HG02571 (cell line): ENCODE data around the gene PRDM12.

Source experiments
- ATAC-seq: cut with Tn5 transposase; IDR thresholded peaks from one replicate; pipeline ENCODE4 v1.9.1; 2021; ENCODE audit warnings: mild to moderate bottlenecking, moderate library complexity; ENCODE audit not compliant: unreplicated experiment

The PRDM12 gene

DNA sequence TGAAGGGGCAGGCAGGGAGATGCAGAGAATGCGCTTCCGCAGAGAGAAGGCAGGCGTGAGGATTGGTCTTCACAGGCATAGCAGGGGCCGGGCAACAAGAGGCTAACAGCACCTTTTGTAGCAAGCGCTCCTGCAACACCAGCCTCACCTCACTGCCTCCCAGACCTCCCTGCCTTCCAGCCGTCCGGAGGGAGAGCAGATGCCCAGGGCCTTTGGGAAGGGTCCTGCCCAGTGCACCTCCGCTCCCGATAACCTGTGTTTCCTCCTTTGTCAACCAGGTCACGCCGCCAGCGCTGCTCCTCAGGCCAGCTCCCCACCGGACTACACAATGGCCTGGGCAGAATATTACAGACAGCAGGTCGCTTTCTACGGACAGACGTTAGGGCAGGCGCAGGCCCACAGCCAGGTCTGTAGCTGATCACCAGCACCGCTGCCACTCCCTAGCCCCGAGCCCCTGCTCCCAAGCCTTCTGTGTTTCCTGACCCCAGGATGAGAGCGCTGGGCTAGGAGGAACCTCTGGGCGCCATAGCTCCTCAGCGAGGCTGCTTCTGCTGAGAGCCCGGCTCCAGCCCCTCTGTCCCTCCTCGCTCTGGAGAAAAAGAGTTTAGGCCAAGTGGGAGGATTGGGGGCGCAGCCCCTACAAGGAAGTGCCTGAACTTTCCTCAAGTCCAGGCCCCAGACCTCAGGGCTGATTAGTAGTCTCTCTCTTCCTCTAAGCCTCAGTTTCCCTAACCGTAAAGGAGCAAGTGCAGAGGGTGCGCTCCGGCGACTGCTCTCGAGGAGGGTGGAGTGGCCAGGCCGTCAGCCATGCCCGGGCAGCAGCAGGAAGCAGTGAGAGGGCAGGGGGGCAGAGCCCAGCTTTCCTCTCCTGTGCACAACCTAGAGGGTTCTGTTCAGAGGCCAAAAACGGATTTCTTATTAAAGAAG lies 28.4 kb upstream of the PRDM12 start:
- no peak for ATAC-seq

DNA sequence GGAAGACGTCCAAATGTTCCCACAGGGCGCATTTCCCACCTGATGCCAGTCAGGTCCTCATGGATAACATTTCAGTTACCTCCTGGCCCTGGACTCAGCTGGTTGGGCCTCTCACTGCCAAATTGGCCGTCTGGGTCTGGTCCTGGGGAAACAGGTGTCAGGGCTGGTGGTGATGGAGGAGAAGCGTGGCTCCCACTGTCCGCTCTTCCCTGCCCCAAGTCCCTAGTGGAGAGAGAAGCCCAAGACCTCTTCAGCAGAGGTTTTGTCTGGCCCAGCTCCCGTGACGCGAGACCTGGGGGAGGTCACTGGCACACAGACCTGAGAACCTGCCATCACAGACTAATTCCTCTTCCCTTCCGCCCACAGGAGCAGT lies 27.8 kb upstream of the PRDM12 start:
- no peak for ATAC-seq

DNA sequence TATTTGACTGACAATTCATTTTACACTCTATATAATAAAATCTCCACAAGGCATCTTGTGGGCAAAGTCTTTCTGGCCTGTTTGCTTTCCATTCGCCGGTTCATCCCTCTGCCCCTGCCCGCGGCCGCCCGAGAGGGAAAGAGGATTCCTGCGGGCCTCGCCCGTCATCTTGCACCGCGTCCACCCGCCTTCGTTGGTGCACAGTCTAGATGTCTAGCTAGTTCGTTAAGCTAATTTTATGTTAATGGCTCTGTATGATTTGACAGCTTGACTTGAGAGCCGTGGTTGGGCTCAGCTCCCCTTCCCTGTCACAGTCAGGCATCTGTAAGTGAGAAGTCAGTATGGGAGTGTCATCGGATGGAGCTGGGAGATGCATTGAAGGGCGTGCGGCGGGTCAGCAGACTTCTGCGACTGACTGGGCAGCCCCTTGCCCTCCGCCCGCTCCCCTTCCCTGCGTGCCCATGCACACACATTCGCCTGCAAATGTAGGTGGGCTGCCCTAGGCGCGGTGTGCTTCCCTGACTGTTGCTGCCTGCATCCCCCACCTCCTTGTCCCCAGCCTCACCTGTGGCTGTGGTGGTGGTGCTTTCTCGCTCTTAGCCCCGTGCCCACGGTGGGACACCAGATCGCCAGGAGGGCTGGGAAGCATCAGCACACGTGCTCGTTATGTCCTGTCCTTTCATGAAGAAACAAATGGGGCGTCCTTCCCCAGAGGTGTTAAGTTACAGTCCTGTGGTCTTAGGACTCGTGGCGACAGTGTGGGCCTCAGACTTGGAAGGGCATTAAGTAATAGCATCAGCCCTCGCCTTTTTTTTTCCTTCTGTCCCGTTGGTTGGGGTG lies 25.9 kb upstream of the PRDM12 start:
- no peak for ATAC-seq

DNA sequence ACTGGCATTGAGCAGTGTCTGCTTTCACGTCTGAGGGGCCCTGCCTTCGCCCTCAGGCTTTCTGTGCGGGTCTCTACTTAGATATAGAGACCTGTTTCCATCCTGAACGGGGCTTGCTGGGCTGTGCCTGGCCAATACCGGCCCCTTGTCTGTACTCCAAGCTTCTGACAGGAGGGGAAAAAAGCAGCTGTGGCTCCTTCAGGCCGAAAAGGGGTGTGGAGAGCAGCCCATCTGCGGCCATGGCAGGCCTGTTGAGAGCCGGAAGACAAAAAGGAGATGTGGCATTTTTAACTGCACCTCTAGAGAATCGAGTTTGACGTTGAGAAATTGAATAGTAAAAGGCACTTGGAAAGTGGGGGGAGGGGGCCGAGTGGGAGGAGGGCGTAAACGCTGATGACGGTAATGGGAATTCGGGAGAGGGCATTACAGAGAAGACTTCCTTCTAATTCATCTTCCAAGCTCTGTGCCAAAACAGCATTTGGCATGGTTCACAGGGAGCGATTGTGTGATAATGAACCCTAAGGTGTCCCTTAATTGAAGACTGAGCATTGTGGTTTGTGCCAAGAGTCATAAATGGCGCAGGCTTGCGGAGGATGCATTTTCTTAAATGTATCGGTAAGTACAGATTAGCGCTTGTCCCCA lies 25.1 kb upstream of the PRDM12 start:
- ATAC-seq: no peak

GRCh38 chr9:130639866-130640555 lies 24.4 kb upstream of the PRDM12 start:
- ATAC-seq: no peak

DNA sequence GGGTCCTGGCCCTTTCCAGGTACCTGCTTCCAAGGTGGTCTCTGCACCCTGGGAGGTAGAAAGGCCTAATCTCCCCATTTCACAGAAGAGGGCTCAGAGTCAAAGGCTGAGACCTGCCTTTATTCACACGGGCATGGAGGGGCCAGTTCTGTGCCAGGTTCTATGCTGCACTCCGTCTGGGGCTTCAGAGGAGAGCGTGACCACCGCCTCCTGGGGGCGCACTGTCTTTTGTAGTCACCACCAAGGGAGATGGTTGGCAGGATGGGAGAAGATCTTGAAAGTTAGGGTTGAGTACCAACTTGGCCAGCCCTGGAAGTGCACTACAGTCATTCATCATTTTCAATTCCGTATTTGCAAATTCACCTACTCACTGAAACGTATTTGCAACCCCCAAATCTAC lies 23.7 kb upstream of the PRDM12 start:
- ATAC-seq: no peak

- no peak for ATAC-seq
Observed at GRCh38 chr9:130642926-130643325, 21.5 kb upstream of the PRDM12 start.

GRCh38 chr9:130651221-130651620 lies 13.2 kb upstream of the PRDM12 start:
- no peak for ATAC-seq

- no peak for ATAC-seq
Observed at GRCh38 chr9:130651752-130652151, 12.6 kb upstream of the PRDM12 start.

GRCh38 chr9:130654879-130655278 lies 9.5 kb upstream of the PRDM12 start:
- ATAC-seq: no peak

DNA sequence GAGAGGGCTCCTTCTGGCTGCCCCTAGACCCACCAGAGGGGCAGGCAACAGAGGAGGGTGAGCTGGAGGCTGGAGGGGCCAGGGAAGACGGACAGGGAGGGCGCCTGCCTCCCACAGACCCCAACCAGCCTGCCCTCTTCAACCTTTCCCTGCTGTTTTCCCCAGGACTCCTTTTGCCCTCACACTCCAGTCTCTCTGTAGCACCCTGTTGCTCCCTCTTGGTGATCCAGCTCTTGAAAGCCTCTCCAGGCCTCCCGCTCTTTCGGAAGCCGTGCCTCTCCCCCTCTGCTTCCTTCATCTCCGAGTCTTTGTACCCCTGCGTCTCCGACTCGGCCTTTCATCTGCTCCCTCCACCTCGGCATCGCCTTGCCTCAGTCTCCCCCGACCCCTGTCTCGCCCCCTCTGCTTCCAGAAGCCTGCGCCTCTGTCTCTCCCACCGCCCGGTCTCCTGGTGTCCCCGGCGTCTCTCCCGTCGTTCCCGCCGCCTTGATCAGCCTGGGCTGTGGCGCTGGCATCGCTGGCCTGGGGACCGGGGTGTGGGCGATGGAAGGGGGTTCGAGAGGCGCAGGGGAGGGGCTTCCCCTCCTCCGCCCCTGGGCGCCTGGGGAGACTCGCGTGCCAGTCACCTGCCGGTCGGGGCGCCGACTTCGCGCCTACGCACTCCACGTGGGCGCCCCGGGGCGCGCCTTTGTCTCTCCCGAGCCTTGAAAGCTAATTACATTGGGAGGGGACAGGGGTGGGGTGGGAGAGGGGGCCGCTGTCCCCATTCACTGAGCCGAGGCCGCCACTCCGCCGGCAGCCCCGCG lies 5.3 kb upstream of the PRDM12 start:
- no peak for ATAC-seq

GRCh38 chr9:130659699-130660248 lies 4.6 kb upstream of the PRDM12 start:
- no peak for ATAC-seq

DNA sequence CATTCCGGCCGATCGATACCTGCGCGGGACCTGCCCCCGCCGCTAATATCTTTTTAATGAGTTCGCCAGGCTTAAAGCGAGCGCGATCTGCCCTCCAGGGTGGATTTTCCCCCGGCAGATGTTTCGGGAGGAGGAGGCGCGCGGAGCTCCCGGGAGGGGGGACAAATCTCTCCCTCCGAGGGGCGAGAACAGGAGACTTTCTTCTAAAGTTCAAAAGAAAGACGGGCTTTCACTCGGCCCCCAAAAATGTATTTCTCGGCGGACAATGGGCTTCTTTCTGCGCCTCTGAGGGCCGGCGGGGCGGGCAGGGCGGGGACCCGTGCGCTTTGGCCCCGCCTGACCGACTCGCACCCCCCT lies 4.1 kb upstream of the PRDM12 start:
- ATAC-seq: no peak

DNA sequence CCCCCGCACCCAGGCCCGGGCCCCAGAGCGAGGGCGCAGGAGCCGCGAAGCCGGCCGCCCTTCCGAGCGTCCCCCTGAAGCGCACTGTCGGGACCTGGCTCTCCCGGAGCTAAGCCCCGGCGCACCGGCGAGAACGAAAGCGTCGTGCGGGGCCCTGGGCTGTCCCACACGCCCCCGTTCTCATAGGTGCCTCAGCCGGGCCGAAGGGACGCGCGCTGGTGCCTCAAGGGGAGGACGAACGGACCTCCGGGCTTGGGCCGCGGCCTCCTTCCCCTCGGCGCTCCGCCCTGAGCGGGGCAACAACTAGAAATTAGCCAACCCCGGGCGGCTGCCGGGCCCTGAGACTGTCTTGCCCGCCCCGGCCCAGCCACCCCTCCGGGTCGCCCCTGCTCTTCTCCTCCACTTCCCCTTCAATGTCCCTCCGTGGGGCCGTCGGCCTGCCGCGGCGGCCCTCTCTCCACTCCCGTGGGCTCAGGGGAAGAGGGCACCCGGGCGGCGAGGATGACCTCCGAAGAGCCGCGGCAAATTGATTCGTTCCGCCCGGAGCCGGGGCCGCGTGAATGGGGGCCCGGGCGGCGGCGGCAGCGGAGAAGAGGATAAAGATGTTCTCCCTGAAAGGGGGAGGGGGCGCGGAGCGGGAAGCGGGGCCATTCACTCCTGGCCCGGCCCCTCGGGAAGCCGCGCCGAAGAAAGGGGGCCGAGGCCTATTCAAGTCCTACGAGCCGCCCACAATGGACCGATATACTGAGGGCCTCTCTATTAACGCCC lies 3.5 kb upstream of the PRDM12 start:
- no peak for ATAC-seq

DNA sequence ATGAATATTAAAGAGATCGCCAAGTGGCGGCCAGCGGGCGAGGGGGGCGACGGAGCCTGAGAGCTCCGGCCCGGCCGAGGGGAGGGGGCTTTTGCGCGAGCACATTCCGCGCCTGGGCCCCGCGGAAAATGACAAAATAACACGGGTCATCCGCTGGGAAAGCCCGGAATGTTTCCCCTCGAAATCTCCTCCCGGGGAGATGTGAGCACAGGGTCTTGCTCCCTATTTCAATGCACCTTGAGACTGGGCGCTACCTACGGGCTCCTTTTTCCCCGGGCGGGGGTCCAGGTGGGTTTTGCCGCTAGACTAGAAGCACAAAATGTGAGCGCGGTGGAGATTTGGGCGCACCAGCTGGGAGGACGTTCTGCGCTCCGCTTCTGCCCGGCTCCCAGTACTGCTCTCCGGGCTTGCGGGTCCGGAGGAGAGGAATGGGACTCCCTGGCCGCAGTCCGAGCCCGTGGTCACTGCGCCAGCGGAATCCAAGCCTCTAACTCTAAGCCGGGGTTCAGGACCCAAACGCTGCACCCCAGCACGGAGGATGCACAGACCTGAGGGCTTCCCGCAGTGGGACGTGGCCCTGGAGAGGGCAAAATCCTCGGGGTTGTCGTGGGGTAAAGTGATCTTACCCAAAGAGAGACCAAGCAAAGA lies 2.8 kb upstream of the PRDM12 start:
- ATAC-seq: no peak

DNA sequence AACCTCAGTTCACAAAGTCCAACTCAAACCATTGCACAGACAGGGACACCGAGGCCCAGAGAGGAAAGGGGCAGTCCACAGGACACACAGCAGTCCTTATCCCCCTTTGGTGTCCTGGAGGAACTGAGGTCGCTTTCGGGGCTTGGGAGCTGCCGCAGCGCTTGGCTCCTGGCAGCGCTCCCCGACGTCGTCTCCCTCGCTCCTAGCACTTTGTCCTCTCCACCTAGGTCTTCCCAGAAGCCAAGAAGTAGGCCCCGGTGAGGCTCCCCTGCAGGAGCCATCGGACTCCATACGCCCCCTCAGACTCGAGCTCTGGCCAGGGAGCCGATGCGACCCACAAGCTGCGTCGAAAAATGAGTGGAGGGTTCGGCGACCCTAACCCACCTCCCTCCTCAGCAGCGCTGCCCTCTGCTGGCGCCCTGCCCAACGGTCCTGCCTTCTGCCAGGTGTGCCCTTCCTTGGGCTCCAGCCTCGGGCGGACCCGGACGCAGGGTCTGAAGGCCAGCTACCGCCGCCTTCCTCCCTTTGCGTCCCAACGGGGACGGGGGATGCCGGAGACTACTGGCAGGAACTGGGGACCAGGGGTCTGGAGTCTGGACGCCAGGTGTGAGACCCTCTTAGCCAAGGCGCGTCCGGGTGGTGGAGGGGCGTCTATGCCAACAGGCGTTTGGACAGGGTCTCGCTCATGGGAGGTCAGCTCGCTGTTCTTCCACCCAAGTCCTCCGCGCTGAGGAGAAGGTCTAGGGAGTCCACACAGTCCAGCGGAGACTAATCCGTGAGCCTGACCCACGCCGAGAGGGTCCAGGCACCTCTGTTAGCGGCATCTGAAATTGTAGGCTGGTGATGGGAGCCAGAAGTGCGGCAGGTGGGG lies 2.1 kb upstream of the PRDM12 start:
- no peak for ATAC-seq

- ATAC-seq: no peak
Observed at GRCh38 chr9:130662970-130663257, 1.5 kb upstream of the PRDM12 start.
